ENCODE measurements around the gene RNASE8. TPM values are rescaled to one million over a fixed set of nuclear protein-coding genes. Genes with fewer than 3 reads are reported as not detected.

RNASE8 gene
- total and polyA plus RNA-seq, 2 of the 8 experiments (the other 6 are each of a cell fraction or from before 2014, with no cell fraction given): not detected

DNA sequence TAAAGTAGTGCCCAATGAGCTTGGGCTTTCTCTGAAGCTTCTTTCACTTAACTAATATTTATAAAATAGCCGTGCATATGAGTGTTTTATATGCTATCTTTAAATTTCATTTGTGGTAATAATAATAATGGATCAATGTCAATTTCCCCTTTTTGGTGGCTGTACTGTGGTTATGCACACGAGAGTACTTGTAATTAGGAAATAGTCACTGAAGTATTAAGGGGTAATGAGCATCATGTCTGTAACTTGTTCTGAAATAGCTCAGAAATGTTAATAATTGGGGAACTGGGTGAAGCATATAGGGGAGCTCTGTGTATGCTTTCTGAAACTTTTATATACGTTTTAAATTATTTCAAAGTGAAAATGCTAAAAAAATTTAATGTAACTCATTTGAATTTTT lies 7.0 kb upstream of the RNASE8 start:
- no peak overlapping the region for H3K23ac ChIP-seq (ENCODE audit: insufficient read length)
- no peaks in the 10 kb centered on the region for H3K27me3 ChIP-seq (replicated peaks in 1 of 4; ENCODE audit: control insufficient read depth in 3 of 4, extremely low read depth in 1 of 4, insufficient read depth in 3 of 4, low read length in 3 of 4)
- no peaks in the 10 kb centered on the region for H3K79me1 ChIP-seq (ENCODE audit: low read depth, low read length)
- no peak overlapping the region for H2BK120ac ChIP-seq (replicated peaks; ENCODE audit: low read depth, low read length)
- H3K14ac ChIP-seq (ENCODE audit: insufficient read length): no peak overlapping the region
- no peaks in the 10 kb centered on the region for H3K9me3 ChIP-seq (ENCODE audit: insufficient read depth in 2 of 2, low read depth in 1 of 2, low read length in 1 of 2)
- no peak overlapping the region for H3K56ac ChIP-seq (replicated peaks; ENCODE audit: insufficient read length, low read depth, low read length)
- H3K4me1 ChIP-seq (replicated peaks in 1 of 4; ENCODE audit: control insufficient read depth in 3 of 4, insufficient read depth in 4 of 4, low read length in 3 of 4): peaks cover 0 to 3% (median 0%) of the 10 kb centered on the region in 4 experiments; a peak in 1 of 7 replicates
- ChIA-PET CTCF (ENCODE audit: partially characterized antibody) (interaction anchor here (1.2 to 2.4 kb wide), 5 partner anchors 10 to 42 kb away, joined by 4 to 10 read pairs (median 7); partner anchors contain the start of gene ARHGEF40), POLR2A (ENCODE audit: partially characterized antibody) (no interaction called here)
- H2BK20ac ChIP-seq (ENCODE audit: low read length): no peak overlapping the region
- H3K79me2 ChIP-seq (ENCODE audit: control insufficient read depth in 1 of 2, insufficient read depth in 2 of 2, low read length in 2 of 2): no peaks in the 10 kb centered on the region
- H2AK5ac ChIP-seq (ENCODE audit: low read depth, low read length): no peak overlapping the region
- no peak overlapping the region for H3K4me3 ChIP-seq (ENCODE audit: extremely low read depth in 1 of 4, insufficient read depth in 2 of 4, low read depth in 3 of 4, low read length in 4 of 4)
- H4K8ac ChIP-seq (ENCODE audit: extremely low read depth, insufficient read depth, low read length): no peak overlapping the region
- H2BK5ac ChIP-seq (ENCODE audit: low read depth, low read length): no peak overlapping the region
- H2BK15ac ChIP-seq (ENCODE audit: low read length): no peak overlapping the region
- no peaks in the 10 kb centered on the region for H4K20me1 ChIP-seq (replicated peaks in 1 of 2; ENCODE audit: control insufficient read depth in 1 of 2, insufficient read depth in 2 of 2, low read length in 2 of 2)
- no peaks in the 10 kb centered on the region for H3K36me3 ChIP-seq (ENCODE audit: control insufficient read depth in 2 of 4, insufficient read depth in 4 of 4, low read length in 3 of 4)
- no peak overlapping the region for H3K9ac ChIP-seq (replicated peaks in 1 of 4; ENCODE audit: extremely low read depth in 1 of 4, low read depth in 3 of 4, low read length in 3 of 4)
- H3K4ac ChIP-seq (replicated peaks; ENCODE audit: insufficient read length, low read depth, low read length): no peak overlapping the region
- H4K91ac ChIP-seq (replicated peaks; ENCODE audit: insufficient read length, low read length): no peak overlapping the region
- H3K4me2 ChIP-seq (ENCODE audit: insufficient read depth in 1 of 2, low read depth in 2 of 2, low read length in 2 of 2): no peak overlapping the region
- no peaks in the 10 kb centered on the region for H3K23me2 ChIP-seq (ENCODE audit: low read depth, low read length)
- WGBS, 2 experiments (ENCODE audit: extremely low coverage in 1 of 2, insufficient coverage in 1 of 2, insufficient read length in 1 of 2, insufficient replicate concordance in 2 of 2, low coverage in 1 of 2, low lambda C conversion rate in 2 of 2, missing lambda C conversion rate in 1 of 2): 83% methylated on average over 3 of the region's 3 CpGs; no CpG with 5 or more reads in 1 of the 2 experiments
- H2AFZ ChIP-seq (ENCODE audit: low read length): no peak overlapping the region
- no peak overlapping the region for H3K18ac ChIP-seq (ENCODE audit: extremely low read depth, low read length)
- FAIRE-seq: no peak
- H2BK12ac ChIP-seq (ENCODE audit: low read depth, low read length): no peak overlapping the region
- no peak overlapping the region for H3K27ac ChIP-seq (ENCODE audit: low read depth, low read length)
- H4K5ac ChIP-seq (ENCODE audit: insufficient read length, low read depth, low read length): no peak overlapping the region
- no peak for DNase-seq (ENCODE audit: low read depth in 1 of 2, low spot score in 2 of 2)
- TF ChIP-seq ZNF274 (IDR thresholded peaks at IDR 0.05; ENCODE audit: borderline replicate concordance, extremely low read depth, low read length): no peak
- TF ChIP-seq TBP (IDR thresholded peaks at IDR 0.05; ENCODE audit: low read depth, low read length): no peak
- no peak for TF ChIP-seq SP1 (IDR thresholded peaks at IDR 0.05; ENCODE audit: low read depth, low read length)
- TF ChIP-seq CBX8 (IDR thresholded peaks at IDR 0.05; ENCODE audit: borderline replicate concordance, low read depth, low read length): no peak
- no peak for TF ChIP-seq MAFK (IDR thresholded peaks at IDR 0.05; ENCODE audit: low read depth, low read length)
- TF ChIP-seq TAF1 (IDR thresholded peaks at IDR 0.05; ENCODE audit: low read depth, low read length): no peak
- TF ChIP-seq BCL11A (IDR thresholded peaks at IDR 0.05; ENCODE audit: low read depth in 2 of 2, low read length in 2 of 2): no peak
- no peak for TF ChIP-seq TEAD4 (IDR thresholded peaks at IDR 0.05; ENCODE audit: low read depth, low read length)
- no peak for TF ChIP-seq SP4 (IDR thresholded peaks at IDR 0.05; ENCODE audit: low read length)
- TF ChIP-seq CREB1 (IDR thresholded peaks at IDR 0.05): no peak
- no peak for TF ChIP-seq NANOG (IDR thresholded peaks at IDR 0.05; ENCODE audit: insufficient read depth, low read depth, low read length, poor library complexity, severe bottlenecking)
- TF ChIP-seq, protein P1, sequence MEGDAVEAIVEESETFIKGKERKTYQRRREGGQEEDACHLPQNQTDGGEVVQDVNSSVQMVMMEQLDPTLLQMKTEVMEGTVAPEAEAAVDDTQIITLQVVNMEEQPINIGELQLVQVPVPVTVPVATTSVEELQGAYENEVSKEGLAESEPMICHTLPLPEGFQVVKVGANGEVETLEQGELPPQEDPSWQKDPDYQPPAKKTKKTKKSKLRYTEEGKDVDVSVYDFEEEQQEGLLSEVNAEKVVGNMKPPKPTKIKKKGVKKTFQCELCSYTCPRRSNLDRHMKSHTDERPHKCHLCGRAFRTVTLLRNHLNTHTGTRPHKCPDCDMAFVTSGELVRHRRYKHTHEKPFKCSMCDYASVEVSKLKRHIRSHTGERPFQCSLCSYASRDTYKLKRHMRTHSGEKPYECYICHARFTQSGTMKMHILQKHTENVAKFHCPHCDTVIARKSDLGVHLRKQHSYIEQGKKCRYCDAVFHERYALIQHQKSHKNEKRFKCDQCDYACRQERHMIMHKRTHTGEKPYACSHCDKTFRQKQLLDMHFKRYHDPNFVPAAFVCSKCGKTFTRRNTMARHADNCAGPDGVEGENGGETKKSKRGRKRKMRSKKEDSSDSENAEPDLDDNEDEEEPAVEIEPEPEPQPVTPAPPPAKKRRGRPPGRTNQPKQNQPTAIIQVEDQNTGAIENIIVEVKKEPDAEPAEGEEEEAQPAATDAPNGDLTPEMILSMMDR (IDR thresholded peaks at IDR 0.05; ENCODE audit: control extremely low read depth in 1 of 3, insufficient read depth in 1 of 3, low read depth in 1 of 3, low read length in 3 of 3): no peak
- TF ChIP-seq, protein P2, sequence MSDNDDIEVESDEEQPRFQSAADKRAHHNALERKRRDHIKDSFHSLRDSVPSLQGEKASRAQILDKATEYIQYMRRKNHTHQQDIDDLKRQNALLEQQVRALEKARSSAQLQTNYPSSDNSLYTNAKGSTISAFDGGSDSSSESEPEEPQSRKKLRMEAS (IDR thresholded peaks at IDR 0.05): no peak
